Kidney tubule cell (primary cell): Measurements from ENCODE around the gene ZHX3.
A peak's percentile ranks its signal among the peaks of the same experiment; 100 is the strongest.

Source experiments
- DNase-seq: peaks from one replicate; pipeline ENCODE4 v3.0.0-alpha.2; 2018; ENCODE audit warnings: low spot score

ZHX3 gene

GRCh38 chr20:41352666-41353065 is 35.1 kb upstream of the ZHX3 start:
- no peak for DNase-seq

GRCh38 chr20:41352106-41352505 is 34.6 kb upstream of the ZHX3 start:
- no peak for DNase-seq

DNA sequence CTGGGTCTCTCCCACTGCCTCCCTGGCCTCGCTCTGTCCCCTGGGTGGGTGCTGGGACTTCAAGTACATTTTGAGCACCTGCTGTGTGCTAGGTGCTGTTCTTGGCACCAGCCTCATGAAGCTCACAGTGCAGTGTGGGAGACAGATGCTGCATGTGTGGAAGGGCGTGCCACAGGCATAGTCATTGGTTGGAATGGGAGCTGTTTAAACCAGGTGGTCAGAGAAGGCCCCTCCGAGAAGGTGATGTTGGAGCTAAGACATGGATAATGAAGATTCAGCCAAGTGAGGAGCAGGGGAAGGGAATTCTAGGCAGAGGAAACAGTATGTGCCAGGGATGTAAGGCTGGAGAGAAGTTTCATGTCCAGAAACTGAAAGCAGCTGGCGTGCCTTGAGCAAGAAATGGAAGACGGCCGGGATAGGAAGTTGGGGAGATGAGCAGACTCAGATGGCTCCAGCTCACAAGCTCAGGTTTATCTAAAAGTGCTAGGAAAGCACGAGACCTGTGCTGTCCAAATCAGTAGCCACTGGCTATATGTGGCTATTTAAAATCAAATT is 33.0 kb upstream of the ZHX3 start:
- no peak for DNase-seq

GRCh38 chr20:41349943-41350342 is 32.4 kb upstream of the ZHX3 start:
- DNase-seq, result no peak

DNA sequence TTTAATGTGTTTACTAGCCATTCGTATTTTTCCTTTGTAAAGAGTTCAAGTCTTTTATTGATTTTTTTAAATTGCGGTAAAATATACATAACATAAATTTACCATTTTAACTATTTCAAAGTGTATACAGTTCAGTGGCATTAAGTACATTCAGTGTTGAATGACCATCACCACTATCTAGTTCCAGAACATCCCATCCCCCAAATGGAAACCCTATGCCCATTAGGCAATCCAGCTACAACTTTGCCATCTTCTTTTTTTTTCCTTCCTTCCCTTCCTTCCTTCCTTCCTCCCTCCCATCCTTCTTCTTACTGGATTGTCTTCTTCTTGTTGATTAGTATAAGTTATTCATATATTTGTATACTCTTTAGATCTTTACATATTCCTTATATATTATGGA is 31.7 kb upstream of the ZHX3 start:
- no peak for DNase-seq

DNA sequence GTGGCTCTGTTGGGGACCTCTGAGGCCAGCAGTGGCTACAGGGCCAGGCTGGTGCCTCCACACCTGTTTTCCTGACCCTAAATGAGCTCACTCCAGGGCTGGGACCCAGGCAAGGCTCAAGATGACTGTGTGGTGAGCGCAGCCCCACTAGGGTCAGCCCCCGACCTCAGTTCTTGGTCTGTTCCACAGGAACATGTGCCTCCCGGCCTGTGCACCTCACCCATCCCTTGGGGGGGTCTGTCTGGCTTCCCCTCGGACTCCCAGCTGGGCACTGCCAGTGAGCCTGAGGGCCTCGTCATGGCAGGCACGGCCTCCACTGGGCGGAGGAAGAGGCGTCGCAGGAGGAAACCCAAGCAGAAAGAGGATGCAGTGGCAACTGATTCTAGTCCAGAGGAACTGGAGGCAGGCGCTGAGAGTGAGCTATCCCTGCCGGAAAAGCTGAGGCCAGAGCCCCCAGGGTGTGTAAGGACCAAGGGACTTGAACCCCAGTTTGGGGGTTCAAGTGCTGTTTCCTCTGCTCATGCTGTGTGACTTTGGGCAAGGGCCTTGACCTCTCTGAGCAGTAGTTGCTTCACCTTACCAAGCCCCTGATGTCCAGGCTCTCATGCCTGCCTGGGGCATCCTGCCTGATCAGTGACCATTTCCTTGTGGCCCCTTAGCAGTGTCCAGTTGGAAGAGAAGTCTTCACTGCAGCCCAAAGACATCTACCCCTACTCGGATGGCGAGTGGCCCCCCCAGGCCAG is 31.1 kb upstream of the ZHX3 start:
- no peak for DNase-seq

DNA sequence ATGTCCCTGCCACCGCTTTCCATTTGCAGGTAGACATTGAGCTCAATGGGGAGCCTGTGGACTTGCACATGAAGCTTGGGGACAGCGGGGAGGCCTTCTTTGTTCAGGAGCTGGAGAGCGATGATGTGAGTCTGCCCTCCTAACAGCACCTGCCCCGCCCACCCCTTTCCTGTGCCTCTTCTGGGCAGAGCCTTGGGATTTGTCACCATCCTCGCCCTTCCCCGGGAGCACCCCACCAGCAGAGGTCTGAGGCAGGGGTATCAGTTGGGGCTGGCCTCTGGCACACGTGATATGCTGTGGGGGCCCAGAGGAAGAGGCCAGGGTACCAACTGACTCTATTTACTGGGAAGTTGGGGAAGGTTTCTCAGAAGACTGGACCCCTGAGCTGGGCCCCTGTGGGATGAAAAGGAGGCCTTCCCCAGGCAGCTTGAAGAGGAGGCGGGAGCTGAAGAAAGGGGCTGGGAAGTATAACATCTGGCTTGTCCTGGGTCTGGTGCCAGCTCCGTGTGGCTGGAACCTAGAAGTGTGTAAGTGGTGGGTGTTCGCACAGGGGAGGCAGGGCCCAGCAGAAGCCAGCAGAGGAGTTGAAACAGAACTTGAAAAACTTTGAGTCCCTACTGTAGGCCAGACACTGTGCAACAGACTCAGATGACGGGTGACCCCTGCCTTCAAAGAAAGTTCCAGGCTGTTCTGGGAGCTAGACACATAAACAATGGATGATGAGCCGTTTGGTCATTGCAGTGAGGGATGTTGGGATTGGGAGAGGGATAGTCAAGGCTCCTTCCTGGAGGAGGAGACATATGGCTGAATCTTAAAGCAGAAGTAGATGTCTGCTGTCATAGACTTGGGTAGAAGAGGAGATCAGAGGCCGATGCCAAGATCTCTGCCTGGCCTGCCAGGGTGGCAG is 30.2 kb upstream of the ZHX3 start:
- no peak for DNase-seq

DNA sequence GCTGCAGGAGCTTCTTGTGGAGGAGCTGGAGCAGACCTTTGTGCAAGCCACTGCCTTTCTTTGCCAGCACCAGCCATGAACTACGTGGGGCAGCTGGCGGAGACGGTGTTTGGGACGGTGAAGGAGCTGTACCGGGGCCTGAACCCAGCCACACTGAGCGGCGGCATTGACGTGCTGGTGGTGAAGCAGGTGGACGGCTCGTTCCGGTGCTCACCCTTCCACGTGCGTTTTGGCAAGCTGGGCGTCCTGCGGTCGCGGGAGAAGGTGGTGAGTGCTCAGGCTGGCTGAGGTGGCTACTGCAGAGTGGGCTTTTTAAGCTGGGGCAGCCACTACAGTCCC is 28.2 kb upstream of the ZHX3 start:
- DNase-seq, result no peak

GRCh38 chr20:41344938-41345728 is 27.6 kb upstream of the ZHX3 start:
- peak; percentile 38 for DNase-seq

DNA sequence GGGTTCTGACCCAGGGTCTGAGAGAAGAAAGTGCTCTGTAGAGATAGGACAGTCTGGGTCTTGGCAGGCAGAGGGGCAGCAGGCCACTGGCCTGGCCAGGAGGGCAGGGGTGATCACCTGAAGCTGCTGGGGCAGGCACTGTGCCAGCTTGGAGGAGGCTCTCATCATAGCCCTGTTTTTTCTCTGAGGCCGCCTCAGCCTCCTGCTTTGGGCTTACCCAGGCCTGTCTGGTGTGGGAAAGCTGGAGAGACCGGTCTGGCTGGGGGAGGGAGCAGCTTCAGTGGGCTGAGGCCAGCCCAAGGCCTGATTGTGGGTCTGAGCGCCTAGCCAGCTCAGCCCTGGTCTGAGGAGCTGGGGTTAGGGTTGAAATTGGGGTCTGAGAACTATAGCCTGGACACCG is 26.9 kb upstream of the ZHX3 start:
- DNase-seq, result no peak

DNA sequence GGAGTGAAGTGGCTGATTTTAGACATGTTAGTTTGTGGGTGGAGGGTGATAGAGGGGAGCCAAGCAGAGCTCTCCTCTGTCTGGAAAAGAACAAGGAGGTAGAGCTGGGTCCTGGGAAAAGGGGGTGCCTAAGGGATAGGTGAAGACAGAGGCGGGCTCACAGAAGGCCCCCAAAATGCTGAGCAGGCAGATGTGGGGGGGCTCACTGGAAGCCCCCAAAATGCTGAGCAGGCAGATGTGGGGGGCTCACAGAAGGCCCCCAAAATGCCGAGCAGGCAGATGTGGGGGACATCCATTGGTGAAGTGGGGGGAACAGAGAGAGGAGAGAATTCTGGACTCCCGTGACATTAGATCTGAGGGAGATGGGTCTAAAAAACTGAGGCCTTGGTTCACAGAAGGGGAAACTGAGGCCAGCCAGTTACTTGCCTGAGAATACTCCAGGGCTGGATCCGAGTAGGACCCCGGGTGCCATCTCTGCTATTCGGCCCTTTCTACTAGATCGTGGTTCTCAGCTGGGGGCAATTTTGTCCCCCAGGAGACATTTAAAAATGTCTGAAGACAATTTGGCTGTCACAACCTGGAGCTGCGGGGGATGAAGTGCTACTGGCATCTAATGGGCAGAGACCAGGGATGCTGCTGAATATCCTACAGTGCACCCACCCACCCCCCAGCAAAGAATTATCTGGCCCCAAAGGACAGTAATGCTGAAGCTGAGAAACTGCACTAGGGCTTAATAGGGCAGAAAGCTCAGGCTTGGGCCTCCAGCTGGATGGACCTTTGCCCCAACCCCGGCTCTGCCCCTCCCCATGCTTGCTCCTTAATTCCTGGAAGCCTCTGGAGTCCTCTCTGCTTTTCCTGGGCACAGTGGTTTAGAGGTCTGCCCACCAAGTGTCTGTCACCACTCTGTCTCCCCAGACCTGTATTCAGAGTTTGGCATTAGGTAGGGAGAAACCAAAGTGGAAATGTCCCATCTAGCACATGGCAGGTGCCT is 25.2 kb upstream of the ZHX3 start:
- no peak for DNase-seq

DNA sequence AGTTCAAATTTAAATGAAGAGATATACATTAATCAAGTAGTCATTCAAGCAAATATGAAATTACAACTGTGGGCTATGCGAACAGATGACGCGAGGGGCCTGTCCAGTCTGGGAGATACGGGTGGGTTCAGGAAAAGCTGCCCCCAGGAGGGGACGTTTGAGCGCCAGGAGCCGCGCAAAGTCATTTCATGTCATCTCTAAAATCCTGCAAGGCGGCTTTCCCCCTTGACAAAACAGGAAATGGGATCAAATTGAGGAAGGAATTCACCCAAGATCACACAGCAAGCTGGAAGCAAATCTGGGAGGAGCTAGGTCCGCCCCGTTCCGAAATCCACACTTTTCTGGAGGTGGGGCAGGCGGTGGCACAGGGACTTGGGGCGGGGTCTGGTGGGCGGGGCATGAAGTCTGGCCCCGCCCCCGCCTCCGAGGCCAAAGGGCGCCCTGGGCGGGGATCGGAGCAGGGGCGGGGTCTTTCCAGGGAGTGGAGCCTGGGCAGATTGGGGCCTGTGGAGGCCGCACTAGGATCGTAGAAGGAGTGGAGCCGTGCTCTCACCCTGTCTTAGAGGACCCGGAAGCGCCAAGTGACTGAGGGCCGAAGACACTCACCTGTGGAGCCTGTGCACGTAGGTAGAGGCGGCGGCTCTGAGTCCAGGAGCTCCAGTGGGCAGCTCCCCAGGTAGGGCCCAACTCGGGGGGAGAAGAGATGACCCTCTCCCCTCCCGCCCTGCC is 23.0 kb upstream of the ZHX3 start, which contains the start of gene LPIN3:
LPIN3 (plus strand) TSS at position 495 of the 729 bp plus-strand sequence. CDS start 4,983 bp downstream, outside the sequence.
- peak; percentile 95 for DNase-seq

GRCh38 chr20:41339957-41340326 is 22.4 kb upstream of the ZHX3 start:
- peak; percentile 88 for DNase-seq

DNA sequence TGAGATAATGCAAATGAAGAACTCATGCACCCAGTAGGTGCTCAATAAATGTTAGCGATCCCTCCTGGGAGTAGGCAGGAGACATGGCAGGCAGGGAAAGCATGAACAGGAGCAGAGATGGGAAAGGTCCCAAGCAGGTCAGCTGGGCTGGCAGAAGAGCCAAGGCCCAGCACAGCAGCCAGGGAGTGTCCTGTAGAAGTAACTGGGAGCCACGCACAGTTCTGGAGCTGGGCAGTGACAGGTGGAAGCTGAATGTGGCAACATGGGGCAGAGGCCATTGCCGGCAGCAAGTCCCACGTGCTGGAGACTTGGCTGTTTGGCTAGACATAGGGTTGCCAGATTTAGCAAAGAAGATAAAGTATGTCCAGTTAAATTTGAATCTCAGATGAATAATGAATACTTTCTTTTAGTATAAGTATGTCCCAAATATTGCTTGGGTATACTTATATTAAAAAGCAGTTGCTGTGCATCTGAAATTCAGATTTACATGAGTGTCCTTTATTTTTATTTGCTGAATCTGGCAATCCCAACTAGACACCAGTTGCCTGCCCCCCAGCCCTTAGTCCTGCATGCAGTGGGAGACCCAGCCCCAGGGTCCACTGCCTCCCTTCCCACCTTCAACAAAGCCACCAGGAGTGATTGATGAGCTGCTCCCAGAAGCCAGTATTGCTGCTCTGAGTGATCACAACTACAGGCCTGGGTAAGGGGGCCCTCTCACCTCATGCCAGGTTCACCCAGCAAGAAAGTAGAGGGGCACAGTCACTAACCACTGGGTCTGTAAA is 19.4 kb upstream of the ZHX3 start:
- DNase-seq, result no peak

DNA sequence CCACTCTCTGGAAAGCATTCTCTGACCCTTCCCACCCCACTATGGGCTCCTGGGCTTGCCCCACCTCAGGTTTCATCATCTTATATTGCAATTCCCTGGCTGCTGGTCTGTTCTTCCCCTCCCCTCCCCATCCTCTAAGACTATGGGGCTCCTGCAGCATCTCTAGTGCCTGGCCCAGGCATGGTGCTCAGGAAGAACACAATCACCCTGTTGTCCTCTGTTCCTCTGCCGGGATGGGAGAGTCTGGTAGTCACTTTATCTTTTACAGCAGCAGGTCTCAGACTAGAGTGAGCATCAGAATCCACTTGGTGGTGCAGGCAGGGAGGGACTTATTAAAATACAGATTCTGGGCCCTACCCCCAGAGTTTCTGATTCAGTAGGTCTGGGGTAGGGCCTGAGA is 18.1 kb upstream of the ZHX3 start:
- no peak for DNase-seq

GRCh38 chr20:41334443-41335421 is 17.2 kb upstream of the ZHX3 start:
- DNase-seq, result peak; percentile 70

DNA sequence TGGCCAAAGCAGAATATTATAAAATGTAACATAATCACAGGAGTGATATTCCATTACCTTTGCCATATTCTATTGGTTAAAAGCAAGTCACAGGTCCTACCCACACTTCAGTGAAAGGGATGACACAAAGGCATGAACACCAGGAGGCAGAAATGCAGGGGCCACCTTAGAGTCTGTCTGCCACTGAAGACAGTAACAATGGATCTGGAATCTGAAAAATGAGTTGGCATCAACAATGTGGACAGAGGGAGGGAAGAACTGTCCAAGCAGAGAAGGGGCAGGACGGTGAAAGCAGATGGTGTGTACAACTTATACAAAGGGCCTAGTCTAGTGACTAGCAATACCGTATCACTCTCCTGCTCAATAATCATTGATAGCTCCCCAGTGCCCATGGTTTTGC is 16.5 kb upstream of the ZHX3 start:
- DNase-seq, result peak; percentile 30

DNA sequence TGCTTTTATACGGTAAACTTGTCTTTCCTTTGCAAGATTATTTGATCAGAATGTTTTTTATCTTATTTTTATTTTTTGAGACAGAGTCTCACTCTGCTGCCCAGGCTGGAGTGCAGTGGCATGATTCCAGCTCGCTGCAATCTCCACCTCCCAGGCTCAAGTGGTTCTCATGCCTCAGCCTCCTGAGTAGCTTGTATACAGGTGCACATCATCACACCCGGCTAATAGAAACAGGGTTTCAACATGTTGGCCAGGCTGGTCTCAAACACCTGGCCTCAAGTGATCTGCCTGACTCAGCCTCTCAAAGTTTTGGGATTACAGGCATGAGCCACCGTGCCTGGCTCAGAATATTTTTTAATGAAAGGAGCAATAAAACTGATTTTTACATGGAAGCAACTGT is 14.2 kb upstream of the ZHX3 start:
- no peak for DNase-seq
